Daoy (cell line): ENCODE results near the gene PBRM1. TPM values are rescaled to one million over a fixed set of nuclear protein-coding genes. Genes with fewer than 3 reads are reported as not detected.

Experiments used
- DNase-seq: peaks from one replicate; pipeline ENCODE4 v3.0.0-alpha.2; 2015; ENCODE audit warnings: low read depth
- total RNA-seq: library from RNA; depleted of rRNA; stranded (reverse); fragments of >200 nt; shearing (Covaris generic); gene quantifications from 2 replicates; pipeline ENCODE4 v1.2.3, GENCODE V29; 2014

PBRM1 gene
- total RNA-seq, 1 experiment from 2014 or later: 36.7 TPM

GRCh38 chr3:52524752-52525679 is 160.7 kb downstream of the PBRM1 start:
- DNase-seq: no peak

- no peak for DNase-seq
Observed at GRCh38 chr3:52524258-52524751, 161.4 kb downstream of the PBRM1 start.

- DNase-seq: no peak
Observed at GRCh38 chr3:52523386-52524257, 162.1 kb downstream of the PBRM1 start.

GRCh38 chr3:52522651-52523251 is 163.0 kb downstream of the PBRM1 start:
- no peak for DNase-seq

GRCh38 chr3:52521881-52522650 is 163.6 kb downstream of the PBRM1 start:
- no peak for DNase-seq

GRCh38 chr3:52521488-52521824 is 164.3 kb downstream of the PBRM1 start:
- no peak for DNase-seq

- DNase-seq: no peak
Observed at GRCh38 chr3:52520716-52521487, 164.8 kb downstream of the PBRM1 start.

GRCh38 chr3:52520141-52520667 is 165.5 kb downstream of the PBRM1 start:
- no peak for DNase-seq

GRCh38 chr3:52519445-52520140 is 166.1 kb downstream of the PBRM1 start:
- no peak for DNase-seq

GRCh38 chr3:52518723-52519444 is 166.8 kb downstream of the PBRM1 start:
- DNase-seq: no peak

GRCh38 chr3:52517796-52518722 is 167.7 kb downstream of the PBRM1 start:
- DNase-seq: no peak

GRCh38 chr3:52516509-52517195 is 169.1 kb downstream of the PBRM1 start:
- DNase-seq: no peak

GRCh38 chr3:52515192-52515591 is 170.5 kb downstream of the PBRM1 start:
- DNase-seq: no peak

GRCh38 chr3:52514576-52514975 is 171.1 kb downstream of the PBRM1 start:
- DNase-seq: no peak

GRCh38 chr3:52513281-52513680 is 172.4 kb downstream of the PBRM1 start:
- no peak for DNase-seq

- no peak for DNase-seq
Observed at GRCh38 chr3:52512727-52513126, 173.0 kb downstream of the PBRM1 start.

- DNase-seq: no peak
Observed at GRCh38 chr3:52512105-52512504, 173.6 kb downstream of the PBRM1 start.
